NCI-H748 treated with DMSO at 0.1 percent for 48 hours (cell line): ENCODE results near the gene CREM.

ENCODE experiments used
- DNase-seq: peaks from one replicate; lab custom pipeline; 2025; lab: John Stamatoyannopoulos, UW

The CREM gene

DNA sequence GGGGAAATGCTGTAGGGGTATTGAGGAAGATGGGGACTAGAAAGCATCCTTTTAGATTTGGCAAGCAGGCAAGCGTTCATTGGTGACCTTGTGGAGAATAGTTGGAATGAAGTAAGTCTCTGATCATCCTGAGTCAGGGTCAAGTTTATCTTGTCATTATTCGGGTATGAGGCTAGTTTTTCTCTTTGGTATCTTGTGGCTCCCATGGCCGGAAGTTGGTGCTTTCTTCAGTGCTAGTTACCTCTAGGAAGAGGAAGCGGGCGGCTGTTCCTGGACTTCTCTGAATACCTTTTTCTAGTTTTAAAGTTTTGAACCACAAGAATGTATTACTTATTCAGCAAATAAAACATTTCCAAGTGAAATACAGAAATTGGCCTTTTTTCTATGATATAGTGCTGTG lies 9.2 kb downstream of the CREM start:
- no peak for DNase-seq

- no peak for DNase-seq
These were observed 9.7 kb downstream of the CREM start for GRCh38 chr10:35136263-35136815.

GRCh38 chr10:35140126-35140525 lies 13.5 kb downstream of the CREM start:
- DNase-seq: no peak

DNA sequence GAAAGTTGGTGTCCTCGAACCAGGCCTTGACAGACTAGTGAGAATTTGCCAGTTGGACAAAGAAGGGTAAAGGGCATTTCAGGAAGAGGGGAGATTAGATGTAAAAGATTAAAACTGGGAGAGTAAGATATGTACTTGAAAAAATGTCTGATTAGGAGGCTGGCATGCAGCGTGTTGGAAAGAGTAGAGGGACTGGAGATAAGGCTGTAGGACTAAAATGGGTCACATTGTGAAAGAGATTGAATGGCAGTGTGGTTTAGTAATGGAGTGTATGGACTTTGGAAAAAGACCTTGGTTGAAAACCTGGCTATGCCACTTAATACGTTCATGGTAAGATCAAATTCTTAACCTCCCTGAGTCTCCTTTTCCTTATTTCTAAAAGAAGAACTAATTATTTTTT lies 14.1 kb downstream of the CREM start:
- DNase-seq: no peak

- no peak for DNase-seq
These were observed 23.7 kb downstream of the CREM start for GRCh38 chr10:35150308-35150707.

DNA sequence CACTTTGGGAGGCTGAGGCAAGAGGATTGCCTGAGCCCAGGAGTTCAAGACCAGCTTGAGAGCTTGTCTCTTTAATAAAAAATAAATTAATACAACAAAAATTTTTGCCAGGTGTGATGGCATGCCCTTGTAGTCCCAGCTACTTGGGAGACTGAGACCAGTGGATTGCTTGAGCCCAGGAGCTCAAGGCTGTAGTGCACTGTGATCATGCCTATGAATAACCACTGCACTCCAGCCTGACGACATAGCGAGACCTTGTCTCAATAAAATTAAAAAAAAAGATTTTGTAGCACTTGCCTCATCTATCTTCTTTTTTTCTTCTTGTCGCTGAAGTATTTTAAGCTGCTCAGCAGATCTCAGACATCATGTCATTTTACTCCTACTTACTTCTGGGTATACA lies 26.3 kb downstream of the CREM start:
- no peak for DNase-seq

- no peak for DNase-seq
These were observed 27.1 kb downstream of the CREM start for GRCh38 chr10:35153716-35154115.

DNA sequence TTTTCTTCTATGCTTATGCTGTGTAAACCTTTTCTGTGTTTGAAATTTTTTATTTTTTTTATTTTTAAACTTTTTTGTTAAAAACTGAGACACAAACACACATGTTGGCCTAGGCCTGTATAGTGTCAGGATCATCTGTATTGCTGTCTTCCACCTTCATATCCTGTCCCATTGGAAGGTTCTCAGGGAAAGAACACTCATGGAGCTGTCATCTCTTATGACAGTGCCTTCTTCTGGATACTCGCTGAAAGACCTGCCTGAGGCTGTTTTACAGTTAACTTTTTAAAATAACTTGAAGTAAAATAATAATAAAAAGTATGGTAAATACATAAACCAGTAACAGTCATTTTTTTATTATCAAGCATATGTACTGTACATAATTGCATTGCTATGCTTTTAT lies 34.1 kb downstream of the CREM start:
- no peak for DNase-seq

DNA sequence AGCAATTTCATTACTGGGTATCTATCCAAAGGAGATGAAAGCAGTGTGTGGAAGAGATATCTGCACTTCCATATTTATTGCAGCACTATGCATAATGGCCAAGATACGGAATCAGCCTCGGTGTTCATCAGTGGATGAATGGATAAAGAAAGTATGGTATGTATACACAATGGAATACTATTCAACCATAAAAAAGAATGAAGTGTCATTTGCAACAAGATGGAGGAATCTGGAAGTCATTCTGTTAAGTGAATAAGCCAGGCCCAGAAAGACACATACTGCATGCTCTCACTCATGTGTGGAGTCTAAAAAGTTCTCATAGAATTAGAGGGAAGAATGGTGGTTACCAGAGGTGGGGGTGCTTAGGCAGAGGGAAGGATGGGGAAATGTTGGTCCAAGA lies 35.3 kb downstream of the CREM start:
- no peak for DNase-seq

DNA sequence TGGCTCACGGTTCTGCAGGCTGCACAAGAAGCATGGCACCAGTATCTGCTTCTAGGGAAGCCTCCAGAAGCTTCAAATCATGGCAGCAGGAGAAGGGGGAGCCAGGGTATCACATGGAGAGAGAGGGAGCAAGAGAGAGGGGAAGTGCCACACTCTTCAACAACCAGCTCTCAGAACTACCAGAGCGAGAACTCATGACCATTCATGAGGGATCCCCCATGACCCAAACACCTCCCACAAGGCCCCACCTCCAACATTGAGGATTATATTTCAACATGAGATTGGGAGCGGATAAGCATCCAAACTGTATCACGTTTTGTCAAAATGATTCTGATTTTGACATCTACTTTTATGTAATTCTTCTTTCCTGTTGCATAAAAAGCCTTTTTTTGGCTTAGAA lies 38.5 kb downstream of the CREM start:
- no peak for DNase-seq

DNA sequence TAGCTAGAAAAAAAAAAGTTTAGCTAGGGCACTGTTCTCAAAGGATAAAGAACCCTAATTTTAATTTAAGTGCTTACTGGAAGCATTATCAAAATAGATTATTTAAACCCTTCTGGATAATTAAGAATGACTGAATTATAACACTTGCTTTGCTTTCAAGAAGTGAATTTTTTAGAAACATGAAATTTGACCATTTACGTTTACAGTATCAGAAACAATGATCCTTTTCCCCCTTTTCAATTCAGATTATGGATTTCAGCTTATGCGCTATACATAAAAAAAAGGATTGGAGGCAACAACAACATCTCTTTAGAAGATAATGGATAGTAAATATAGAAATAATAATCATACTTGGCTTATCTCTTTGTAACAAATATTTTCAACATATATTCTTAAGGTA lies 39.2 kb downstream of the CREM start:
- no peak for DNase-seq

DNA sequence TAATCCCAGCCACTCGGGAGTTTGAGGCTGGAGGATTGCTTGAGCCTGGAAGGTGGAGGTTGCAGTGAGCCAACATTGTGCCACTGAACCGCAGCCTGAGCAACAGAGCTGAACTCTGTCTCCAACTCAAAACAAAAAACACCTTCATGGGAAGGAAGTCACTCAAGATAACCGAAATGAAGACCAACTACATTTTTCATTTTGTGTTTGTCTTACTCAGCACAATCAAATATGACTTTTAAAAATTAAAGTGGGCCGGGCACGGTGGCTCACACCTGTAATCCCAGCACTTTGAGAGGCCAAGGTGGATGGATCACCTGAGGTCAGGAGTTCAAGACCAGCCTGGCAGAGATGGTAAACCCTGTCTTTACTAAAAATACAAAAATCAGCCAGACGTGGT lies 40.0 kb downstream of the CREM start:
- DNase-seq: no peak

DNA sequence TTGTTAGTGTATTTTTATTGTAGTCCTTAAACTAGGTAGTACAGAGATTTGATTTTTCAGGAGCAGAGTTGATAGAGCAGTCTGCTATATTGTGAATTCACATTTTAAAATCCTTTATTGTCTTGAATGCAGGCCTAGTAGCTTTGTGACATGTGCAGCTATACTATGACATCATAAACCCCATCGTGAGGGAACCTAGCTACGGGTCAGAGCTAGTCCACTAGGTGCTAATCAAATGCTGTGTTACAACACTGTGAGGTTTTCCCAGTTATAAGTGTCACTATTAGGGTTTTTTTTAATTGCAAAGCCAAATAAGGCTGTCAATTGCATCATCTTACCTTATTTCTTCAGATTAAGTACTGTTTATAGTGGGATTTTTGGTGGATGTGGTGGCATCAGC lies 40.7 kb downstream of the CREM start:
- no peak for DNase-seq

DNA sequence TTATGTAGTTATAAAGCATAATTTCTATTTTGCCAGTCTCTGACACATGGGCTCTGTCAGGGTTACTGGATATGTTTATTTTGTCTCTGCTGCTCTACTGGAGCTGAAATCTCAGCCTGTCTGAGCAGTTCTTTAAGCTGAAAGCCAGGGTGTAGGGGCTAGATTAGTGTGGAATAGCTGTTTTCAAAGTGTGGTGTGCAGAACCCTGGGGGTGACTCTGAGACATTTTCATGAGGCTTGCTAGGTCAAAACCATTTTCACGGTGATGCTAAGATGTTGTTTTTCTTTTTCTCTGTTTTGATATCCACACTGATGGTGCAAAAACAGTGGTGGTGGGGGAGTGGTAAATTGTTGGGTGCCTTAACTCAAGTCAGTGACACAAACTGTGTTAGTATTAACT lies 45.5 kb downstream of the CREM start:
- no peak for DNase-seq

- no peak for DNase-seq
These were observed 45.9 kb downstream of the CREM start for GRCh38 chr10:35172574-35172973.

GRCh38 chr10:35178331-35178730 lies 51.7 kb downstream of the CREM start:
- DNase-seq: no peak

GRCh38 chr10:35182631-35183510 lies 56.2 kb downstream of the CREM start:
- DNase-seq: no peak

GRCh38 chr10:35184527-35185171 lies 58.0 kb downstream of the CREM start:
- peak; percentile 15 for DNase-seq

DNA sequence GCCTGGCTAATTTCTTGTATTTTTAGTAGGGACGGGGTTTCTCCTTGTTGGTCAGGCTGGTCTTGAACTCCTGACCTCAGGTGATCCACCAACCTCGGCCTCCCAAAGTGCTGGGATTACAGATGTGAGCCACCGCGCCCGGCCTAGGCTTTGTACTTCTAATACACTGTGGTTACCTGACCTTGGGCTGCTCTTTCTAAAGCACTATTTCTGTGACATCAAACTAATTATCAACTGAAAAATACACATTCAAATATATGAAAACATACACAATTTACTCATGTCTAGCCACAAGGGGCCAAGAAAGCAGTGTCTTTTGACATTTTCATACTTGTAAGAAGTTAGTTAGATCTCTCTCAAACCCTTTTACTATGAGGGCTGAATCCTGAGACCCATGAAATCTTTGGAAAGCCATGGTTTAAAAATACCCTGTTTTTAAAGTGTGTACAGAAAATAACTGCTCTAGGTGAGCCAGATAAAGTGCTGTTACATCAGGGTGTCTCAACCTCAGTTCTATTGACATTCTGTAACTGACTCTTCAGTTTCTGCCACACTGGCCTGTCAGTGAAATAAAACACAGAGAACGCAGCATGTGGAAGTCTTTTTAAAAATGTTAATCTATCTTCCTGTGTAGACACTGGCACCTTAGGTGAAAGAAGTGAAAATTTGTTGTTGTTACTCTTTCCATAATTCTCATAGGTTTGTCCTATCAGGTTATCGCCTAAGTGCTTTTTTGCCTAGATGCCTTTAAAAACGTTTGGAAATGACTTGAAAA lies 58.8 kb downstream of the CREM start:
- no peak for DNase-seq

GRCh38 chr10:35188954-35189353 lies 62.3 kb downstream of the CREM start:
- no peak for DNase-seq

- no peak for DNase-seq
These were observed 64.9 kb downstream of the CREM start for GRCh38 chr10:35191523-35191922.

DNA sequence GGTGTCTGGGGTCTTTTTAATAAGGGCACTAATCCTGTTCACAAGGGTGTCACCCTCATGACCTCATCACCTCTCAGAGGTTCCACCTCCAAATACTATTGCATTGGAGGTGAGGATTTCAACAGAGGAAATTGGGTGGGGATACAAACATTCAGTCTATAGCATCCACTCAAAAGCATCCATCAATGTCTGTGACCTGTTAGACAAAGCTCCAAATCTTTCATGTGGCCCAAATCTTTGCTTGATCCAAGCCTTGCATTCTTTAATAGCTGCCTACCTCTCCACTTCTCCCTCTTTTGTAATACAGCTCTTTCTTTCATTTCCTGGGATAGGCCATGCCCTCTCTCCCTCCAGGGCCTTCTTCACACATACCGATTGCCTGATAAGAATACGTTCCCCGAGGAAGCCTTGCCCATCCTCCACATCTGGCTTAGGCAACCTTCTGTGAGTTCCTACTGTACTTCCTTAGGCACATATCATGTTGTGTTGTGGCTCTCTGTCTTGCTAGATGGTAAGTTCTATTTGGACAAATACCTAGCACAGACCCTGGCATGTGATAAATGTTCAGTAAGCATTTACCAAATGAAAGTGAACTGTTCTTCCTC lies 66.1 kb downstream of the CREM start:
- DNase-seq: no peak
